ENCODE data around the gene COQ7.

DNA sequence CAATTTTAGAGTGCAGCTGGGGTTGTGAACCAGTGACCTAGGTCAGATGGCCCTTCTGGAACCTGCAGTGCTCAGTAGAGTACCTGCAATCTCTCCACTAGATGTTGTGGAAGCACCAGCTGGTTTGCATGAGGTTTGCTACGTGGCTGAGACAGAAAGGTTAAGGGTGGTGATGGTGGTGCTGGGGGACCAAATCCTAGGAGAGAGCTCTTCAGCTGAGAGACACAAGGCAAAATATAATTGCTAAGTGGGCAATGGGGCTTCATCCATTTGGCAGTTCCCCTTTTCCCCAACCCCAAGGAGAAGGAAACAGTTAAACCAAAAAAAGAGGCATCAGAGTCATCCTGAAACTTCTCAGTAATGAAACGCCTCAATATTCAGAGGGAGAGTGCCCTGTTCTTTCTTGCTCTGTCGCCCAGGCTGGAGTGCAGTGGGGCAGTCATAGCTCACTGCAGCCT is 60.3 kb downstream of the COQ7 start:
- TF ChIP-seq, protein P1, sequence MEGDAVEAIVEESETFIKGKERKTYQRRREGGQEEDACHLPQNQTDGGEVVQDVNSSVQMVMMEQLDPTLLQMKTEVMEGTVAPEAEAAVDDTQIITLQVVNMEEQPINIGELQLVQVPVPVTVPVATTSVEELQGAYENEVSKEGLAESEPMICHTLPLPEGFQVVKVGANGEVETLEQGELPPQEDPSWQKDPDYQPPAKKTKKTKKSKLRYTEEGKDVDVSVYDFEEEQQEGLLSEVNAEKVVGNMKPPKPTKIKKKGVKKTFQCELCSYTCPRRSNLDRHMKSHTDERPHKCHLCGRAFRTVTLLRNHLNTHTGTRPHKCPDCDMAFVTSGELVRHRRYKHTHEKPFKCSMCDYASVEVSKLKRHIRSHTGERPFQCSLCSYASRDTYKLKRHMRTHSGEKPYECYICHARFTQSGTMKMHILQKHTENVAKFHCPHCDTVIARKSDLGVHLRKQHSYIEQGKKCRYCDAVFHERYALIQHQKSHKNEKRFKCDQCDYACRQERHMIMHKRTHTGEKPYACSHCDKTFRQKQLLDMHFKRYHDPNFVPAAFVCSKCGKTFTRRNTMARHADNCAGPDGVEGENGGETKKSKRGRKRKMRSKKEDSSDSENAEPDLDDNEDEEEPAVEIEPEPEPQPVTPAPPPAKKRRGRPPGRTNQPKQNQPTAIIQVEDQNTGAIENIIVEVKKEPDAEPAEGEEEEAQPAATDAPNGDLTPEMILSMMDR (IDR thresholded peaks at IDR 0.05) = no peak
- TF ChIP-seq, protein P2, sequence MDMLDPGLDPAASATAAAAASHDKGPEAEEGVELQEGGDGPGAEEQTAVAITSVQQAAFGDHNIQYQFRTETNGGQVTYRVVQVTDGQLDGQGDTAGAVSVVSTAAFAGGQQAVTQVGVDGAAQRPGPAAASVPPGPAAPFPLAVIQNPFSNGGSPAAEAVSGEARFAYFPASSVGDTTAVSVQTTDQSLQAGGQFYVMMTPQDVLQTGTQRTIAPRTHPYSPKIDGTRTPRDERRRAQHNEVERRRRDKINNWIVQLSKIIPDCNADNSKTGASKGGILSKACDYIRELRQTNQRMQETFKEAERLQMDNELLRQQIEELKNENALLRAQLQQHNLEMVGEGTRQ (IDR thresholded peaks at IDR 0.05; ENCODE audit: borderline replicate concordance, low read depth, low read length) = no peak
- TF ChIP-seq JUND (IDR thresholded peaks at IDR 0.05) (no peak), GABPA (IDR thresholded peaks at IDR 0.05; ENCODE audit: low read depth) (no peak), RAD21 (IDR thresholded peaks at IDR 0.05; ENCODE audit: low read length) (no peak), EP300 (IDR thresholded peaks at IDR 0.05; ENCODE audit: borderline replicate concordance in 1 of 2, low read depth in 1 of 2, low read length in 1 of 2) (no peak), RCOR1 (IDR thresholded peaks at IDR 0.05; ENCODE audit: low read length) (no peak), SIN3A (IDR thresholded peaks at IDR 0.05; ENCODE audit: borderline replicate concordance, low read depth, low read length) (no peak)
- TF ChIP-seq, protein P3, sequence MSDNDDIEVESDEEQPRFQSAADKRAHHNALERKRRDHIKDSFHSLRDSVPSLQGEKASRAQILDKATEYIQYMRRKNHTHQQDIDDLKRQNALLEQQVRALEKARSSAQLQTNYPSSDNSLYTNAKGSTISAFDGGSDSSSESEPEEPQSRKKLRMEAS (IDR thresholded peaks at IDR 0.05; ENCODE audit: low read depth) = no peak

All from SK-N-SH (cell line).